Activated naive CD4-positive, alpha-beta T cell treated with anti-CD3 and anti-CD28 coated beads, Interleukin-2, amount 50 U/mL, for 72 hours (primary cell): ENCODE data around the gene SELPLG. TPM values are rescaled to one million over a fixed set of nuclear protein-coding genes. Genes with fewer than 3 reads are reported as not detected.
A peak's percentile ranks its signal among the peaks of the same experiment; 100 is the strongest.

Experiments used
- ATAC-seq, 2 donors: fragments of 150-1000 bp; cut with Tn5 transposase; 2 replicates each; pipeline ENCODE4 v1.10.0; 2021; ENCODE audit warnings: mild to moderate bottlenecking in 2 of 2, moderate library complexity in 2 of 2
- DNase-seq, 2 donors: peaks; one replicate each; pipeline ENCODE4 v3.0.0; 2021 to 2022; ENCODE audit warnings: low spot score in 2 of 2
- H3K27ac Mint-ChIP-seq, 2 donors: one replicate each; pipeline ENCODE4 v1.8.0; 2022; ENCODE audit warnings: mild to moderate bottlenecking in 2 of 2, mixed read lengths in 2 of 2
- H3K36me3 Mint-ChIP-seq, 2 donors: one replicate each; pipeline ENCODE4 v1.8.0; 2022; ENCODE audit warnings: mixed read lengths in 2 of 2
- H3K9me3 Mint-ChIP-seq, 2 donors: one replicate each; pipeline ENCODE4 v1.8.0; 2022; ENCODE audit warnings: mixed read lengths in 2 of 2
- total RNA-seq, 2 donors: library from RNA; stranded (reverse); gene quantifications; one replicate each; pipeline ENCODE4 v1.2.3, GENCODE V29; 2022

The SELPLG gene
- 10 to 100 TPM; 30.0 to 35.9 TPM for total RNA-seq

- DNase-seq, result peak; percentile 69 to 86
- H3K36me3 Mint-ChIP-seq, result peaks cover 24 to 29% of the 10 kb centered on the region in 2 donors
These were observed at the start of gene SELPLG for GRCh38 chr12:108633534-108634248. Gene SELPLG (minus strand): TSS chr12:108633894. CDS start chr12:108624307, 9,587 bp downstream.

GRCh38 chr12:108681317-108681716, 47.6 kb upstream of the SELPLG start:
- Mint-ChIP-seq H3K36me3 (no peaks in the 10 kb centered on the region), H3K27ac (no peak overlapping the region), H3K9me3 (no peaks in the 10 kb centered on the region)
- DNase-seq (no peak), ATAC-seq (no peak)

More at GRCh38 chr12:108633534-108634248, at the start of gene SELPLG:
- peak; percentile 60 to 68 for ATAC-seq
- Mint-ChIP-seq H3K9me3 (peaks cover 0 to 3% of the 10 kb centered on the region in 2 donors), H3K27ac (peak within 1 kb of the TSS; percentile 91 to 98)

- ATAC-seq (no peak), DNase-seq (no peak)
- H3K27ac Mint-ChIP-seq, result no peak overlapping the region
- H3K9me3 Mint-ChIP-seq, result no peaks in the 10 kb centered on the region
- H3K36me3 Mint-ChIP-seq, result peaks cover 0 to 6% of the 10 kb centered on the region in 2 donors
These were observed 45.5 kb upstream of the SELPLG start for GRCh38 chr12:108679106-108679681.

- peak in 1 of 2 donors; percentile 59 for ATAC-seq
These were observed 44.5 kb upstream of the SELPLG start for GRCh38 chr12:108678104-108678730.

GRCh38 chr12:108677381-108677780, 43.7 kb upstream of the SELPLG start:
- DNase-seq, result no peak
- ATAC-seq, result no peak
- Mint-ChIP-seq H3K9me3 (no peaks in the 10 kb centered on the region), H3K36me3 (peaks cover 0 to 6% of the 10 kb centered on the region in 2 donors), H3K27ac (no peak overlapping the region)

More at GRCh38 chr12:108678104-108678730, 44.5 kb upstream of the SELPLG start:
- H3K27ac Mint-ChIP-seq, result peak overlapping the region in 1 of 2 donors; percentile 72
- DNase-seq, result no peak
- H3K36me3 Mint-ChIP-seq, result peaks cover 0 to 6% of the 10 kb centered on the region in 2 donors
- H3K9me3 Mint-ChIP-seq, result no peaks in the 10 kb centered on the region

GRCh38 chr12:108676707-108677106, 43.0 kb upstream of the SELPLG start:
- no peak for ATAC-seq
- peaks cover 0 to 6% of the 10 kb centered on the region in 2 donors for H3K36me3 Mint-ChIP-seq
- H3K27ac Mint-ChIP-seq, result no peak overlapping the region
- DNase-seq, result no peak
- H3K9me3 Mint-ChIP-seq, result no peaks in the 10 kb centered on the region

- Mint-ChIP-seq H3K36me3 (peaks cover 0 to 6% of the 10 kb centered on the region in 2 donors), H3K9me3 (no peaks in the 10 kb centered on the region), H3K27ac (no peak overlapping the region)
- DNase-seq (no peak), ATAC-seq (no peak)
These were observed 42.1 kb upstream of the SELPLG start for GRCh38 chr12:108675792-108676191.

- ATAC-seq, result no peak
- Mint-ChIP-seq H3K36me3 (peaks cover 0 to 6% of the 10 kb centered on the region in 2 donors), H3K9me3 (no peaks in the 10 kb centered on the region), H3K27ac (no peak overlapping the region)
- no peak for DNase-seq
These were observed 38.4 kb upstream of the SELPLG start for GRCh38 chr12:108672054-108672453.

GRCh38 chr12:108671110-108671509, 37.4 kb upstream of the SELPLG start:
- H3K36me3 Mint-ChIP-seq, result peaks cover 0 to 6% of the 10 kb centered on the region in 2 donors
- DNase-seq (no peak), ATAC-seq (no peak)
- no peaks in the 10 kb centered on the region for H3K9me3 Mint-ChIP-seq
- H3K27ac Mint-ChIP-seq, result no peak overlapping the region

- no peaks in the 10 kb centered on the region for H3K36me3 Mint-ChIP-seq
- no peak for DNase-seq
- no peaks in the 10 kb centered on the region for H3K9me3 Mint-ChIP-seq
- H3K27ac Mint-ChIP-seq, result no peak overlapping the region
- ATAC-seq, result no peak
These were observed 36.5 kb upstream of the SELPLG start for GRCh38 chr12:108670066-108670631.

- H3K36me3 Mint-ChIP-seq, result no peaks in the 10 kb centered on the region
- H3K27ac Mint-ChIP-seq, result no peak overlapping the region
- no peaks in the 10 kb centered on the region for H3K9me3 Mint-ChIP-seq
- ATAC-seq (no peak), DNase-seq (no peak)
These were observed 34.8 kb upstream of the SELPLG start for GRCh38 chr12:108668542-108668941.

GRCh38 chr12:108668063-108668462, 34.4 kb upstream of the SELPLG start:
- Mint-ChIP-seq H3K27ac (no peak overlapping the region), H3K36me3 (no peaks in the 10 kb centered on the region), H3K9me3 (no peaks in the 10 kb centered on the region)
- ATAC-seq (no peak), DNase-seq (no peak)

GRCh38 chr12:108667349-108667748, 33.7 kb upstream of the SELPLG start:
- no peak for DNase-seq
- Mint-ChIP-seq H3K36me3 (no peaks in the 10 kb centered on the region), H3K9me3 (no peaks in the 10 kb centered on the region), H3K27ac (no peak overlapping the region)
- ATAC-seq, result no peak

GRCh38 chr12:108666401-108666881, 32.7 kb upstream of the SELPLG start:
- ATAC-seq (no peak), DNase-seq (no peak)
- Mint-ChIP-seq H3K27ac (no peak overlapping the region), H3K9me3 (no peaks in the 10 kb centered on the region), H3K36me3 (no peaks in the 10 kb centered on the region)

- DNase-seq (no peak), ATAC-seq (no peak)
- H3K9me3 Mint-ChIP-seq, result no peaks in the 10 kb centered on the region
- H3K27ac Mint-ChIP-seq, result no peak overlapping the region
- no peaks in the 10 kb centered on the region for H3K36me3 Mint-ChIP-seq
These were observed 32.0 kb upstream of the SELPLG start for GRCh38 chr12:108665608-108666202.

GRCh38 chr12:108664338-108665258, 30.9 kb upstream of the SELPLG start:
- peak; percentile 73 to 83 for DNase-seq
- ATAC-seq, result peak; percentile 99
- Mint-ChIP-seq H3K9me3 (no peaks in the 10 kb centered on the region), H3K36me3 (no peaks in the 10 kb centered on the region), H3K27ac (peak overlapping the region; percentile 39 to 78)
